ENCODE results near the gene CCDC47. TPM values are rescaled to one million over a fixed set of nuclear protein-coding genes. Genes with fewer than 3 reads are reported as not detected.

CCDC47 gene
- total RNA-seq, 1 donor from 2014 or later, result 65.2 TPM

- TF ChIP-seq CTCF (IDR thresholded peaks at IDR 0.05; ENCODE audit: unreplicated experiment), result no peak
- peak overlapping the region; percentile 41 for H3K27ac Mint-ChIP-seq
- H3K27me3 Mint-ChIP-seq, result no peaks in the 10 kb centered on the region
- no peaks in the 10 kb centered on the region for H3K9me3 Mint-ChIP-seq (ENCODE audit: low read depth)
- H3K4me1 Mint-ChIP-seq (ENCODE audit: low read depth), result peaks cover 11% of the 10 kb centered on the region
- peaks cover 7% of the 10 kb centered on the region for H3K36me3 Mint-ChIP-seq (ENCODE audit: insufficient read depth)
- no peak for DNase-seq (ENCODE audit: low spot score, unreplicated experiment)
- peak overlapping the region; percentile 65 for H3K4me3 Mint-ChIP-seq (ENCODE audit: low read depth)
Measured at GRCh38 chr17:63701456-63701820, 72.0 kb downstream of the CCDC47 start.

- Mint-ChIP-seq H3K4me3 (ENCODE audit: low read depth) (peak overlapping the region; percentile 65), H3K27ac (peak overlapping the region; percentile 64), H3K4me1 (ENCODE audit: low read depth) (peaks cover 11% of the 10 kb centered on the region), H3K27me3 (no peaks in the 10 kb centered on the region), H3K9me3 (ENCODE audit: low read depth) (no peaks in the 10 kb centered on the region), H3K36me3 (ENCODE audit: insufficient read depth) (peaks cover 7% of the 10 kb centered on the region)
- no peak for DNase-seq (ENCODE audit: low spot score, unreplicated experiment)
- peak; percentile 44 for TF ChIP-seq CTCF (IDR thresholded peaks at IDR 0.05; ENCODE audit: unreplicated experiment)
Measured at GRCh38 chr17:63700528-63701455, 72.6 kb downstream of the CCDC47 start.

- Mint-ChIP-seq H3K9me3 (ENCODE audit: low read depth) (no peaks in the 10 kb centered on the region), H3K4me3 (ENCODE audit: low read depth) (peak within 1 kb of the TSS; percentile 77), H3K36me3 (ENCODE audit: insufficient read depth) (peaks cover 4% of the 10 kb centered on the region), H3K27me3 (no peaks in the 10 kb centered on the region), H3K4me1 (ENCODE audit: low read depth) (peaks cover 11% of the 10 kb centered on the region), H3K27ac (peak within 1 kb of the TSS; percentile 64)
- peak; percentile 60 for DNase-seq (ENCODE audit: low spot score, unreplicated experiment)
- no peak for TF ChIP-seq CTCF (IDR thresholded peaks at IDR 0.05; ENCODE audit: unreplicated experiment)
Measured at GRCh38 chr17:63699638-63700527, 73.5 kb downstream of the CCDC47 start, which contains the start of gene LIMD2. TSS of gene LIMD2 (minus strand) at chr17:63700125. CDS start at chr17:63699298, 827 bp downstream.

- peak overlapping the region; percentile 77 for H3K4me3 Mint-ChIP-seq (ENCODE audit: low read depth)
- H3K27ac Mint-ChIP-seq, result peak overlapping the region; percentile 41
- H3K27me3 Mint-ChIP-seq, result no peaks in the 10 kb centered on the region
- TF ChIP-seq CTCF (IDR thresholded peaks at IDR 0.05; ENCODE audit: unreplicated experiment), result no peak
- H3K9me3 Mint-ChIP-seq (ENCODE audit: low read depth), result no peaks in the 10 kb centered on the region
- peak; percentile 29 for DNase-seq (ENCODE audit: low spot score, unreplicated experiment)
- H3K36me3 Mint-ChIP-seq (ENCODE audit: insufficient read depth), result peaks cover 4% of the 10 kb centered on the region
- H3K4me1 Mint-ChIP-seq (ENCODE audit: low read depth), result peaks cover 11% of the 10 kb centered on the region
Measured at GRCh38 chr17:63698886-63699637, 74.3 kb downstream of the CCDC47 start.
